H9 (cell line): Measurements from ENCODE around the gene AIFM1. TPM values are rescaled to one million over a fixed set of nuclear protein-coding genes. Genes with fewer than 3 reads are reported as not detected.
A peak's percentile ranks its signal among the peaks of the same experiment; 100 is the strongest.

Experiments
- DNase-seq: peaks from one replicate; pipeline ENCODE4 v3.0.0-alpha.2; 2017
- H2AFZ ChIP-seq: one replicate; pipeline ENCODE4 v1.6.1; 2013; ENCODE audit warnings: mild to moderate bottlenecking, low read length, control low read depth, moderate library complexity
- H2AK5ac ChIP-seq: 2 replicates; pipeline ENCODE4 v1.6.1; 2013; ENCODE audit warnings: low read length, control low read depth, mixed read lengths; ENCODE audit not compliant: insufficient read length
- H2BK120ac ChIP-seq: one replicate; pipeline ENCODE4 v1.6.1; 2013; ENCODE audit warnings: low read depth, mild to moderate bottlenecking, low read length, control low read depth, inconsistent platforms; ENCODE audit not compliant: poor library complexity, severe bottlenecking
- H2BK12ac ChIP-seq: 2 replicates; pipeline ENCODE4 v1.6.1; 2013; ENCODE audit warnings: low read length, control low read depth, mixed read lengths, low read depth; ENCODE audit not compliant: insufficient read length
- H2BK15ac ChIP-seq: 2 replicates; pipeline ENCODE4 v1.6.1; 2013; ENCODE audit warnings: low read depth, low read length, control low read depth
- H2BK20ac ChIP-seq: one replicate; pipeline ENCODE4 v1.6.1; 2013; ENCODE audit warnings: low read depth, mild to moderate bottlenecking, low read length, control low read depth, inconsistent platforms; ENCODE audit not compliant: poor library complexity, severe bottlenecking
- H2BK5ac ChIP-seq: 2 replicates; pipeline ENCODE4 v1.6.1; 2013; ENCODE audit warnings: low read length, control low read depth, mixed read lengths; ENCODE audit not compliant: insufficient read length
- H3K14ac ChIP-seq: 2 replicates; pipeline ENCODE4 v1.6.1; 2013; ENCODE audit warnings: low read length, control low read depth; ENCODE audit not compliant: insufficient read depth
- H3K18ac ChIP-seq: 2 replicates; pipeline ENCODE4 v1.6.1; 2013; ENCODE audit warnings: low read depth, mild to moderate bottlenecking, mixed read lengths, low read length, control low read depth; ENCODE audit not compliant: insufficient read length
- H3K23ac ChIP-seq: 2 replicates; pipeline ENCODE4 v1.6.1; 2013; ENCODE audit warnings: low read length, control low read depth, mixed read lengths, low read depth; ENCODE audit not compliant: insufficient read length
- H3K23me2 ChIP-seq: 2 replicates; pipeline ENCODE4 v1.6.1; 2013; ENCODE audit warnings: low read depth, mild to moderate bottlenecking, mixed read lengths, low read length, control low read depth; ENCODE audit not compliant: insufficient read length, poor library complexity, severe bottlenecking
- H3K27ac ChIP-seq: 2 replicates; pipeline ENCODE4 v1.5.1; 2013; ENCODE audit warnings: low read length, control low read depth, mixed read lengths, low read depth; ENCODE audit not compliant: insufficient read length
- H3K27me3 ChIP-seq: 2 replicates; pipeline ENCODE4 v1.6.1; 2013; ENCODE audit warnings: low read length, control low read depth, inconsistent platforms; ENCODE audit not compliant: insufficient read depth
- H3K4ac ChIP-seq: 2 replicates; pipeline ENCODE4 v1.6.1; 2013; ENCODE audit warnings: low read depth, mild to moderate bottlenecking, control low read depth, inconsistent platforms, low read length, moderate library complexity
- H3K4me1 ChIP-seq: 2 replicates; pipeline ENCODE4 v1.6.1; 2013; ENCODE audit warnings: low read length, control low read depth, inconsistent platforms; ENCODE audit not compliant: insufficient read depth
- H3K4me2 ChIP-seq: 2 replicates; pipeline ENCODE4 v1.6.1; 2013; ENCODE audit warnings: low read length, control low read depth, mixed read lengths; ENCODE audit not compliant: insufficient read length, insufficient read depth
- H3K56ac ChIP-seq: 2 replicates; pipeline ENCODE4 v1.6.1; 2013; ENCODE audit warnings: low read depth, mild to moderate bottlenecking, mixed read lengths, low read length, control low read depth; ENCODE audit not compliant: insufficient read length
- H3K79me1 ChIP-seq: 2 replicates; pipeline ENCODE4 v1.6.1; 2013; ENCODE audit warnings: low read depth, mild to moderate bottlenecking, moderate library complexity, low read length, control low read depth, inconsistent platforms; ENCODE audit not compliant: insufficient read depth, poor library complexity, severe bottlenecking
- H3K79me2 ChIP-seq: 2 replicates; pipeline ENCODE4 v1.6.1; 2013; ENCODE audit warnings: low read length, control low read depth, inconsistent platforms; ENCODE audit not compliant: insufficient read depth
- H3K9ac ChIP-seq: 2 replicates; pipeline ENCODE4 v1.6.1; 2013; ENCODE audit warnings: low read length, control low read depth, mixed read lengths; ENCODE audit not compliant: insufficient read length; ENCODE audit errors: extremely low read depth
- H3K9me3 ChIP-seq: one replicate; pipeline ENCODE4 v1.6.1; 2013; ENCODE audit warnings: low read depth, low read length, inconsistent platforms; ENCODE audit not compliant: control insufficient read depth
- H3T11ph ChIP-seq: one replicate; pipeline ENCODE4 v1.6.1; 2013; ENCODE audit warnings: mild to moderate bottlenecking, low read length, control low read depth, inconsistent platforms
- H4K20me1 ChIP-seq: one replicate; pipeline ENCODE4 v1.6.1; 2013; ENCODE audit not compliant: control insufficient read depth, insufficient read length, insufficient read depth
- H4K5ac ChIP-seq: 2 replicates; pipeline ENCODE4 v1.6.1; 2013; ENCODE audit warnings: low read depth, mild to moderate bottlenecking, mixed read lengths, low read length, control low read depth; ENCODE audit not compliant: insufficient read length
- H4K8ac ChIP-seq: replicated peaks from 2 replicates; pipeline ENCODE4 v1.6.1; 2013; ENCODE audit warnings: low read length, control low read depth, mixed read lengths, low read depth; ENCODE audit not compliant: insufficient read length
- H4K91ac ChIP-seq: 2 replicates; pipeline ENCODE4 v1.6.1; 2013; ENCODE audit warnings: low read depth, mild to moderate bottlenecking, moderate library complexity, mixed read lengths, low read length, control low read depth; ENCODE audit not compliant: insufficient read length
- H3K27ac Mint-ChIP-seq, 3 experiments: 2 replicates in 2 of 3; 3 replicates in 1 of 3; pipeline ENCODE4 v1.8.0; 2020 to 2021; ENCODE audit warnings: mixed read lengths in 3 of 3, mild to moderate bottlenecking in 1 of 3, moderate library complexity in 1 of 3
- H3K27me3 Mint-ChIP-seq: 2 replicates; pipeline ENCODE4 v1.8.0; 2021; ENCODE audit warnings: low read depth, mild to moderate bottlenecking, moderate library complexity, mixed read lengths
- H3K36me3 Mint-ChIP-seq, 3 experiments: 2 replicates in 2 of 3; 3 replicates in 1 of 3; pipeline ENCODE4 v1.8.0; 2020 to 2021; ENCODE audit warnings: low read depth in 3 of 3, mixed read lengths in 3 of 3; ENCODE audit not compliant: insufficient read depth in 1 of 3
- H3K4me1 Mint-ChIP-seq, 2 experiments: 2 replicates each; pipeline ENCODE4 v1.8.0; 2020; ENCODE audit warnings: mixed read lengths in 2 of 2
- H3K4me3 Mint-ChIP-seq, 2 experiments: 2 replicates in 1 of 2; 3 replicates in 1 of 2; pipeline ENCODE4 v1.8.0; 2020 to 2021; ENCODE audit warnings: mild to moderate bottlenecking in 2 of 2, mixed read lengths in 2 of 2, moderate library complexity in 1 of 2
- H3K9me3 Mint-ChIP-seq, 2 experiments: 2 replicates in 1 of 2; 3 replicates in 1 of 2; pipeline ENCODE4 v1.8.0; 2020; ENCODE audit warnings: mild to moderate bottlenecking in 2 of 2, mixed read lengths in 2 of 2, moderate library complexity in 1 of 2
- CTCF ChIP-seq: fragments of 200-600 bp; sonication (generic); conservative IDR thresholded peaks from 3 replicates; pipeline ENCODE4 v1.8.0; 2021; ENCODE audit warnings: antibody characterized with exemption, mild to moderate bottlenecking
- WGBS: extraction: QIAGEN DNeasy Blood & Tissue Kit; methylation state at CpG from one replicate; pipeline ENCODE4 v1.1.7; 2013; ENCODE audit warnings: missing lambda C conversion rate, low lambda C conversion rate, mixed read lengths; ENCODE audit not compliant: insufficient read length; ENCODE audit errors: extremely low coverage; 5-methylcytosine and 5-hydroxymethylcytosine counted together
- total RNA-seq: library from RNA; stranded (reverse); gene quantifications from 2 replicates; pipeline ENCODE4 v1.2.1, GENCODE V29; 2021

The AIFM1 gene
- total RNA-seq, 1 experiment from 2014 or later: 43.7 TPM

- no peak overlapping the region; the same call in 1 of the 2 replicates for H3K14ac ChIP-seq
- peak overlapping the region; percentile 92 to 93 for H3K4me3 Mint-ChIP-seq
- no peak overlapping the region for H4K5ac ChIP-seq
- H3K79me1 ChIP-seq: no peaks in the 10 kb centered on the region
- H3K4me1 Mint-ChIP-seq: peaks cover 9 to 11% of the 10 kb centered on the region in 2 experiments; a peak in 3 of 4 replicates
- no peak overlapping the region for H3K4ac ChIP-seq
- peaks cover 3% of the 10 kb centered on the region for H3K23me2 ChIP-seq
- H3K79me2 ChIP-seq: peaks cover 4% of the 10 kb centered on the region; the same call in 1 of the 2 replicates
- H3K18ac ChIP-seq: no peak overlapping the region
- no peak overlapping the region for H3T11ph ChIP-seq
- no peaks in the 10 kb centered on the region for H3K27me3 ChIP-seq
- no peak for TF ChIP-seq CTCF
- H3K23ac ChIP-seq: no peak overlapping the region
- H2BK12ac ChIP-seq: no peak overlapping the region
- WGBS: no CpG with 5 or more reads among the region's 32 CpGs
- H3K4me1 ChIP-seq: no peaks in the 10 kb centered on the region
- no peak overlapping the region for H2AK5ac ChIP-seq
- H3K27ac Mint-ChIP-seq: peak overlapping the region; percentile 32 to 97 (median 96)
- H4K20me1 ChIP-seq: no peaks in the 10 kb centered on the region
- no peak overlapping the region for H3K56ac ChIP-seq
- no peak overlapping the region for H2BK20ac ChIP-seq
- peaks cover 0 to 1% (median 1%) of the 10 kb centered on the region in 3 experiments; a peak in 3 of 7 replicates for H3K36me3 Mint-ChIP-seq
- H3K9ac ChIP-seq: peak overlapping the region; percentile 24
- H2BK15ac ChIP-seq: no peak overlapping the region
- H2BK5ac ChIP-seq: no peak overlapping the region
- no peak overlapping the region for H3K27ac ChIP-seq
- H4K91ac ChIP-seq: no peak overlapping the region
- peaks cover 0 to 57% of the 10 kb centered on the region in 2 experiments; a peak in 4 of 5 replicates for H3K9me3 Mint-ChIP-seq
- H2AFZ ChIP-seq: no peak overlapping the region
- H4K8ac ChIP-seq: no peak overlapping the region
- no peaks in the 10 kb centered on the region for H3K27me3 Mint-ChIP-seq
- no peak overlapping the region for H2BK120ac ChIP-seq
- no peak for DNase-seq
- H3K4me2 ChIP-seq: peak overlapping the region; percentile 94
- H3K9me3 ChIP-seq: peaks cover 13% of the 10 kb centered on the region
Observed at GRCh38 chrX:130165181-130165702, 399 bp downstream of the AIFM1 start.
